Brain microvascular endothelial cell (primary cell): ENCODE results near the gene HP1BP3.
A peak's percentile ranks its signal among the peaks of the same experiment; 100 is the strongest.

ENCODE experiments used
- DNase-seq: peaks from one replicate; pipeline ENCODE4 v3.0.0-alpha.2; 2020
- H3K27ac ChIP-seq: fragments of 250-450 bp; sonication (Bioruptor Pico); 2 replicates; pipeline ENCODE4 v1.5.1; 2020; ENCODE audit warnings: mild to moderate bottlenecking, moderate library complexity
- H3K27me3 ChIP-seq: fragments of 250-450 bp; sonication (Bioruptor Pico); replicated peaks from 2 replicates; pipeline ENCODE4 v1.5.1; 2020; ENCODE audit warnings: mild to moderate bottlenecking
- H3K36me3 ChIP-seq: fragments of 250-450 bp; sonication (Bioruptor Pico); replicated peaks from 2 replicates; pipeline ENCODE4 v1.5.1; 2020; ENCODE audit warnings: mild to moderate bottlenecking
- H3K4me3 ChIP-seq: 2 replicates; pipeline ENCODE4 v1.5.1; 2011; ENCODE audit warnings: low read depth, mild to moderate bottlenecking, control low read depth, low read length, moderate library complexity
- in situ Hi-C: cut with HindIII; loops from 2 replicates; pipeline ENCODE4 v1.10.0; 2017; ENCODE audit warnings: low sequenced_read_pairs, low pct_ligation_motif_present
- TF ChIP-seq, protein P1 (sequence below): IDR thresholded peaks from 2 replicates; pipeline ENCODE4 v1.5.1; 2011; ENCODE audit warnings: low read depth, mild to moderate bottlenecking, moderate library complexity, low read length, control low read depth, inconsistent platforms; ENCODE audit errors: missing control alignments

HP1BP3 gene

DNA sequence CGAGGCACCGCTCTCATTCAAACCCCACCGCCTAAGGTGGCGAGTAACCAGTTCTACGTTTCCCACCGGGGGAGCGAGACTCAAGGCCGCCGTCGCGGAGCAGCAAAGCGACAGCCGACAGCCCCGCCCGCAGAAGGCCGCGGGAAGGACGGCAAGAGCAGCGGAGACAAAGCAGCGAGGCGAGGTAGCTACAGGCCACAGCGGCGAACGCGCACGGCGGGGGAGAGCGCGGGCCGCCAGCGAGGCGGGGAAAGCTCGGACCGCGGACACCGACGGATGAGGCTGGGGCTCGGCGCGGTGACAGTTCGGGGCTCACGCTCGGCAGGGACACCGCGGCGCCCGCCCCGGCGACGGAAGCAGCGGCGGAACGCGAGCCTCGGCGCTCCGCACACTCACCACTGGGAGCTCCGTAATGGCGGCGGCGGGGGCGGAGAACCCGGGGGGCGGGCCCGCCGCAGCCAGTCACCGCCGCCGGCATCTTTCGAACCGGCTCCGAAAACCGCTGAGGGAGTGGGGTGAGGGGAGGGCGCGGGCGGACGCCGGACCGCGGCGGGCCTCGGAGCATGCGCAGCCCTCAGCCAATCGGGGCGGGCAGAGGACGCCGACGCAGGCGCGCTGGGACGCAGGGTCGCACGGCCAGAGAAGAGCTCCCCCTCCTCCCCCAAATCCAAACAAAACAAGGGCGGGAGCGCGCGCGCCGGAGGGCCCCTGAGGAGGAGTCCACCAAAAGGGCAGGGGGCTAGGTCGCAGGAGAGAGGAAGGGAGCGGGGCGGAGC is 666 bp downstream of the HP1BP3 start:
- no peaks in the 10 kb centered on the region for H3K36me3 ChIP-seq
- TF ChIP-seq, protein P1, sequence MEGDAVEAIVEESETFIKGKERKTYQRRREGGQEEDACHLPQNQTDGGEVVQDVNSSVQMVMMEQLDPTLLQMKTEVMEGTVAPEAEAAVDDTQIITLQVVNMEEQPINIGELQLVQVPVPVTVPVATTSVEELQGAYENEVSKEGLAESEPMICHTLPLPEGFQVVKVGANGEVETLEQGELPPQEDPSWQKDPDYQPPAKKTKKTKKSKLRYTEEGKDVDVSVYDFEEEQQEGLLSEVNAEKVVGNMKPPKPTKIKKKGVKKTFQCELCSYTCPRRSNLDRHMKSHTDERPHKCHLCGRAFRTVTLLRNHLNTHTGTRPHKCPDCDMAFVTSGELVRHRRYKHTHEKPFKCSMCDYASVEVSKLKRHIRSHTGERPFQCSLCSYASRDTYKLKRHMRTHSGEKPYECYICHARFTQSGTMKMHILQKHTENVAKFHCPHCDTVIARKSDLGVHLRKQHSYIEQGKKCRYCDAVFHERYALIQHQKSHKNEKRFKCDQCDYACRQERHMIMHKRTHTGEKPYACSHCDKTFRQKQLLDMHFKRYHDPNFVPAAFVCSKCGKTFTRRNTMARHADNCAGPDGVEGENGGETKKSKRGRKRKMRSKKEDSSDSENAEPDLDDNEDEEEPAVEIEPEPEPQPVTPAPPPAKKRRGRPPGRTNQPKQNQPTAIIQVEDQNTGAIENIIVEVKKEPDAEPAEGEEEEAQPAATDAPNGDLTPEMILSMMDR, result no peak
- in situ Hi-C loops, result no loop called here
- DNase-seq, result peak; percentile 86
- H3K27ac ChIP-seq, result peak overlapping the region; percentile 93
- peak overlapping the region; percentile 93 for H3K4me3 ChIP-seq
- no peaks in the 10 kb centered on the region for H3K27me3 ChIP-seq

DNA sequence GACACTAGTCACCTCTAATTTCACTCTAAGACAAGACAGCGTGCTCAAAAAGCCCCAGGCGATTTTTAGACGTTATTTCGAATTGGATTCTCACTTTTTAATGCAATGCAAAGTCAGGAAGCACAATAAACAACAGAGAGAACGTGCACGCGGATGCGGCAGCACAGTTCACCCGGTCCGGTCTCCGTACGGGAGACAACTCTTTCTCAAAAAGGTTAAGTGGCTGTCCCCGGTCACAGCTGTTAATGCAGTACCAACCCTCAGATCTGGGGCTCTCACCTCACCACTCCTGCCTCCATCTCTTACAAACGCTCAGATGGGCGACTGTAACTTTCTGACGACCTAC is 1.2 kb downstream of the HP1BP3 start:
- DNase-seq, result no peak
- Histone ChIP-seq H3K27ac (peak overlapping the region; percentile 93), H3K4me3 (peak overlapping the region; percentile 93), H3K27me3 (no peaks in the 10 kb centered on the region), H3K36me3 (no peaks in the 10 kb centered on the region)
- TF ChIP-seq, protein P1, result no peak
- in situ Hi-C loops, result no loop called here

DNA sequence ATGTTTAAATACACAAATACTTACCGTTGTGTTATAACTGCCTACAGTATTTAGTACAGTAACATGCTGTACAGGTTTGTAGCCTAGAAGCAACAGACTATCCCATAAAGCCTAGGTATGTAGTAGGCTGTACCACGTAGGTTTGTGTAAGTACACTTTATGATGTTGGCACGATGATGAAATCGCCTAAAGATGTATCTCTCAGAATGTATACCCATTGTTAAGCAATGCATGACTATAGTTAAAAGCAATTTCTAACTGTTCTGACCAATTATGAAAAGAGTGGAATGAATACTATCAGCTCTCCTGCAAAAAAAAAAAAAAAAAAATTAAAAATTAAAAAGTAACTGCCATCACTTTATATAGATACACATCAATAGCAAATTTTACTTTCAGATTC is 11.4 kb downstream of the HP1BP3 start:
- Histone ChIP-seq H3K4me3 (no peak overlapping the region), H3K27ac (no peak overlapping the region), H3K36me3 (peaks cover 64% of the 10 kb centered on the region), H3K27me3 (no peaks in the 10 kb centered on the region)
- in situ Hi-C loops, result no loop called here
- no peak for DNase-seq
- TF ChIP-seq, protein P1, result no peak

DNA sequence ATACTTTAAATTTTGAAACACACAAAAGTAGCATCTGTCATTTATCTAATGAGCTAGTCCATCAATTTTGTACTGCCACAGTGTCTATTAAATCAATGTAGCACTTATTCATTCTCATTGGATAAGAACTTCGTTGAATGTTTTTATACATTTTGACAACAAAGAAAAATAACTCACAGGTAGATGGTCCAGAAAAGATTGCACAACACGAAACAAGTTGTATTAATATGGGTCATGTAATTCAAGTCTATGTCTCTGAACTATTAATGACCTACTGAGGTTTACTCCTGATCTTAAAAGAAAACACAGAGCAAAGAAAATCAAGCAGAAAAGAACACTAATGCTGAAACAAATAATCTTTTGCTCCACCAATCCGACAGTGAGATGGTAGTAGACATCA is 15.3 kb downstream of the HP1BP3 start:
- peaks cover 89% of the 10 kb centered on the region for H3K36me3 ChIP-seq
- H3K27ac ChIP-seq, result no peak overlapping the region
- no peak for DNase-seq
- TF ChIP-seq, protein P1, result no peak
- in situ Hi-C loops, result no loop called here
- H3K27me3 ChIP-seq, result no peaks in the 10 kb centered on the region
- no peak overlapping the region for H3K4me3 ChIP-seq

DNA sequence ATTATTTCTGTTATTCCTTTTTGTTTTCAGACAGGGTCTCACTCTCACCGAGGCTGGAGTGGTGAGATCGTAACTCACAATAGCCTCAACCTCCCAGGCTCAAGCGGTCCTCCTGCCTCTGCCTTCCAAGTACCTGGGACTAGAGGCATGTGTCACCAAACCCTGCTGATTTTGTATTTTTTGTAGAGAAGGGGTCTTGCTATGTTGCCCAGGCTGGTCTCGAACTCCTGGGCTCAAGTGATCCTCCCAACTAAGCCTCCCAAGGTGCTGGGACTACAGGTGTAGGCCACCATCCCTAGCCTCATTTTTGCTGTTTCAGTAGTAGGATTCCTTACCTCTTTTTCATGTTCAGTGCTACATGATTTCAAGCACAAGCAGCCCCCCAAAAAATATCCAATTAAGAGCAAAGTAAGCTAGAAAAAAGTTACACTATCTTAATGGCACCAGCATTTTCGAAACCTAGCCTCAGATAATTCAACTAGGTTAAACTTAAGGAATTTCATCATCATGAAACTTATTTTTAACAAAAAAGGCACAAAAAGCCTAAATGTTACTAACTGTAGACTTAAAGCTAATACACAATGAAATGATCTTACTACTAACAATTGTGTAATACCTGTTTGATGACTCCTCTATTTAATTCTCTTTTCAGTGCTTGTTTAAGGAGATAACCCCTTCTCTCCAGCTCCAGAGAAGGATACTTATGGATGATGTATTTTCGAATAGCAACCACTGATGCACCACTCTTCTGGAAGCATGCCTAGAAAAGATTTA is 16.6 kb downstream of the HP1BP3 start:
- TF ChIP-seq, protein P1, result no peak
- Histone ChIP-seq H3K4me3 (no peak overlapping the region), H3K27me3 (no peaks in the 10 kb centered on the region), H3K27ac (no peak overlapping the region), H3K36me3 (peaks cover 89% of the 10 kb centered on the region)
- DNase-seq, result no peak
- in situ Hi-C loops, result no loop called here
